DND-41 (cell line): ENCODE data around the gene NXN.
"Not testable (repeated sequence)": the region's sequence is repeated elsewhere in the genome, so short reads cannot be mapped to it uniquely, and the experiment has no call there.

Experiments
- ATAC-seq: fragments of 200-7000 bp; cut with Tn5 transposase; 3 replicates; pipeline ENCODE4 v1.9.1; 2021; ENCODE audit warnings: low read depth; ENCODE audit not compliant: insufficient read depth
- DNase-seq: peaks from one replicate; pipeline ENCODE4 v3.0.0-alpha.2; 2020
- H2AFZ ChIP-seq: 2 replicates; pipeline ENCODE4 v1.6.0; 2012; ENCODE audit warnings: low read depth, low read length
- H3K27ac ChIP-seq: 2 replicates; pipeline ENCODE4 v1.5.1; 2012; ENCODE audit warnings: low read length, inconsistent platforms
- H3K27me3 ChIP-seq: fragments of 200-600 bp; sonication (generic); 2 replicates; pipeline ENCODE4 v1.6.0; 2012; ENCODE audit warnings: low read length, mild to moderate bottlenecking, inconsistent platforms; ENCODE audit not compliant: insufficient read depth, poor library complexity
- H3K36me3 ChIP-seq: 2 replicates; pipeline ENCODE4 v1.5.1; 2012; ENCODE audit warnings: low read length, inconsistent platforms; ENCODE audit not compliant: insufficient read depth
- H3K4me1 ChIP-seq: 2 replicates; pipeline ENCODE4 v1.5.1; 2012; ENCODE audit warnings: mild to moderate bottlenecking, low read length; ENCODE audit not compliant: insufficient read depth
- H3K4me2 ChIP-seq: 2 replicates; pipeline ENCODE4 v1.6.0; 2012; ENCODE audit warnings: mild to moderate bottlenecking, moderate library complexity, low read length, inconsistent platforms; ENCODE audit not compliant: insufficient read depth
- H3K4me3 ChIP-seq, 2 experiments: fragments of 200-600 bp in 1 of 2; shearing (Covaris generic) in 1 of 2; 2 replicates each; pipeline ENCODE4 v1.5.1; 2012 to 2016; ENCODE audit warnings: inconsistent platforms in 2 of 2, low read length in 2 of 2, mild to moderate bottlenecking in 2 of 2, low read depth in 1 of 2, moderate library complexity in 1 of 2
- H3K79me2 ChIP-seq: 2 replicates; pipeline ENCODE4 v1.6.0; 2012; ENCODE audit warnings: low read length, inconsistent platforms; ENCODE audit not compliant: insufficient read depth
- H3K9ac ChIP-seq: 2 replicates; pipeline ENCODE4 v1.6.0; 2012; ENCODE audit warnings: low read depth, mild to moderate bottlenecking, inconsistent platforms, low read length, moderate library complexity
- H3K9me3 ChIP-seq: 2 replicates; pipeline ENCODE4 v1.5.1; 2012; ENCODE audit warnings: low read length, moderate library complexity, mild to moderate bottlenecking, inconsistent platforms; ENCODE audit not compliant: insufficient read depth, severe bottlenecking
- H4K20me1 ChIP-seq: 2 replicates; pipeline ENCODE4 v1.6.0; 2012; ENCODE audit warnings: low read length; ENCODE audit not compliant: insufficient read depth
- EZH2 ChIP-seq: IDR thresholded peaks from 3 replicates; pipeline ENCODE4 v1.6.1; 2012; ENCODE audit warnings: borderline replicate concordance, low read depth, mild to moderate bottlenecking, moderate library complexity, low read length, inconsistent platforms; ENCODE audit not compliant: severe bottlenecking
- TF ChIP-seq, protein P1 (sequence below): IDR thresholded peaks from 2 replicates; pipeline ENCODE4 v1.5.1; 2012; ENCODE audit warnings: borderline replicate concordance, low read length, moderate library complexity, mild to moderate bottlenecking; ENCODE audit not compliant: poor library complexity, severe bottlenecking; ENCODE audit errors: extremely low read depth

The NXN gene

GRCh38 chr17:975371-975915 lies 4.1 kb downstream of the NXN start:
- Histone ChIP-seq H3K4me3 (no peak overlapping the region), H3K4me1 (peaks cover 15% of the 10 kb centered on the region), H4K20me1 (no peaks in the 10 kb centered on the region; the same call in 1 of the 2 replicates), H3K79me2 (no peaks in the 10 kb centered on the region), H2AFZ (no peak overlapping the region), H3K27me3 (peaks cover 23% of the 10 kb centered on the region), H3K9me3 (no peaks in the 10 kb centered on the region), H3K36me3 (no peaks in the 10 kb centered on the region), H3K9ac (no peak overlapping the region), H3K4me2 (no peak overlapping the region), H3K27ac (no peak overlapping the region)
- DNase-seq (no peak), ATAC-seq (no peak)
- no peak for TF ChIP-seq EZH2
- TF ChIP-seq, protein P1, sequence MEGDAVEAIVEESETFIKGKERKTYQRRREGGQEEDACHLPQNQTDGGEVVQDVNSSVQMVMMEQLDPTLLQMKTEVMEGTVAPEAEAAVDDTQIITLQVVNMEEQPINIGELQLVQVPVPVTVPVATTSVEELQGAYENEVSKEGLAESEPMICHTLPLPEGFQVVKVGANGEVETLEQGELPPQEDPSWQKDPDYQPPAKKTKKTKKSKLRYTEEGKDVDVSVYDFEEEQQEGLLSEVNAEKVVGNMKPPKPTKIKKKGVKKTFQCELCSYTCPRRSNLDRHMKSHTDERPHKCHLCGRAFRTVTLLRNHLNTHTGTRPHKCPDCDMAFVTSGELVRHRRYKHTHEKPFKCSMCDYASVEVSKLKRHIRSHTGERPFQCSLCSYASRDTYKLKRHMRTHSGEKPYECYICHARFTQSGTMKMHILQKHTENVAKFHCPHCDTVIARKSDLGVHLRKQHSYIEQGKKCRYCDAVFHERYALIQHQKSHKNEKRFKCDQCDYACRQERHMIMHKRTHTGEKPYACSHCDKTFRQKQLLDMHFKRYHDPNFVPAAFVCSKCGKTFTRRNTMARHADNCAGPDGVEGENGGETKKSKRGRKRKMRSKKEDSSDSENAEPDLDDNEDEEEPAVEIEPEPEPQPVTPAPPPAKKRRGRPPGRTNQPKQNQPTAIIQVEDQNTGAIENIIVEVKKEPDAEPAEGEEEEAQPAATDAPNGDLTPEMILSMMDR: no peak

GRCh38 chr17:974778-975177 lies 4.8 kb downstream of the NXN start:
- H3K27ac ChIP-seq: not testable (repeated sequence)

GRCh38 chr17:973053-973452 lies 6.5 kb downstream of the NXN start:
- Histone ChIP-seq H3K4me3 (no peak overlapping the region), H3K27ac (no peak overlapping the region), H3K27me3 (peaks cover 19% of the 10 kb centered on the region), H3K9me3 (no peaks in the 10 kb centered on the region), H3K36me3 (no peaks in the 10 kb centered on the region), H3K4me1 (no peaks in the 10 kb centered on the region), H2AFZ (no peak overlapping the region), H3K79me2 (no peaks in the 10 kb centered on the region), H4K20me1 (no peaks in the 10 kb centered on the region), H3K4me2 (no peak overlapping the region), H3K9ac (no peak overlapping the region)
- TF ChIP-seq, protein P1: no peak
- TF ChIP-seq EZH2: no peak
- DNase-seq: no peak
- ATAC-seq: no peak

More at GRCh38 chr17:974778-975177, 4.8 kb downstream of the NXN start:
- not testable (repeated sequence) for H3K4me2 ChIP-seq, DNase-seq, H3K9me3 ChIP-seq, H3K9ac ChIP-seq, H3K4me1 ChIP-seq, H3K79me2 ChIP-seq, ATAC-seq, H2AFZ ChIP-seq, H3K4me3 ChIP-seq, H3K36me3 ChIP-seq, H4K20me1 ChIP-seq
- peaks cover 23% of the 10 kb centered on the region for H3K27me3 ChIP-seq

GRCh38 chr17:971861-972260 lies 7.7 kb downstream of the NXN start:
- H3K27me3 ChIP-seq: peaks cover 10% of the 10 kb centered on the region
- ATAC-seq, H3K9ac ChIP-seq, DNase-seq, H3K36me3 ChIP-seq, H2AFZ ChIP-seq, H3K4me3 ChIP-seq, H3K4me1 ChIP-seq, H3K4me2 ChIP-seq, H3K79me2 ChIP-seq, H3K9me3 ChIP-seq, H4K20me1 ChIP-seq, H3K27ac ChIP-seq: not testable (repeated sequence)
